Naive thymus-derived CD8-positive, alpha-beta T cell (primary cell): ENCODE results near the gene RNF182. TPM values are rescaled to one million over a fixed set of nuclear protein-coding genes. Genes with fewer than 3 reads are reported as not detected.
"Not testable (repeated sequence)": the region's sequence is repeated elsewhere in the genome, so short reads cannot be mapped to it uniquely, and the experiment has no call there.

ENCODE experiments used
- ATAC-seq, 2 donors: fragments of 150-1000 bp; cut with Tn5 transposase in 1 of 2; sonication (Bioruptor Pico), chemical (Tn5 transposase) in 1 of 2; 1 replicate in 1 of 2; 2 replicates in 1 of 2; pipeline ENCODE4 v1.10.0; 2021; ENCODE audit warnings: mild to moderate bottlenecking in 2 of 2, moderate library complexity in 2 of 2
- POLR2A ChIA-PET: fragments of 350-600 bp; sonication (Branson Sonifier 250); formaldehyde crosslinking; loops from one replicate; lab custom pipeline; 2021; ENCODE audit warnings: antibody characterized with exemption; lab: Charles Lee
- DNase-seq, 10 donors: peaks; one replicate each; pipeline versions ENCODE4 v3.0.0 to v3.0.0-alpha.2; 2020 to 2022
- H3K27ac Mint-ChIP-seq, 10 donors: one replicate each; pipeline ENCODE4 v1.8.0; 2020 to 2022; ENCODE audit warnings: mild to moderate bottlenecking in 10 of 10, mixed read lengths in 10 of 10, moderate library complexity in 4 of 10, inconsistent platforms in 1 of 10
- H3K27me3 Mint-ChIP-seq, 5 donors: one replicate each; pipeline ENCODE4 v1.8.0; 2021 to 2022; ENCODE audit warnings: mixed read lengths in 5 of 5
- H3K36me3 Mint-ChIP-seq, 3 donors: one replicate each; pipeline ENCODE4 v1.8.0; 2020 to 2022; ENCODE audit warnings: mixed read lengths in 3 of 3, mild to moderate bottlenecking in 2 of 3, inconsistent platforms in 1 of 3
- H3K4me1 Mint-ChIP-seq, 4 donors: one replicate each; pipeline ENCODE4 v1.8.0; 2021 to 2022; ENCODE audit warnings: mixed read lengths in 4 of 4
- H3K4me3 Mint-ChIP-seq, 10 donors: one replicate each; pipeline ENCODE4 v1.8.0; 2020 to 2022; ENCODE audit warnings: mild to moderate bottlenecking in 10 of 10, mixed read lengths in 10 of 10, moderate library complexity in 6 of 10, inconsistent platforms in 1 of 10
- H3K9me3 Mint-ChIP-seq, 9 donors: one replicate each; pipeline ENCODE4 v1.8.0; 2020 to 2022; ENCODE audit warnings: mixed read lengths in 9 of 9, mild to moderate bottlenecking in 3 of 9, inconsistent platforms in 1 of 9, moderate library complexity in 1 of 9
- polyA plus RNA-seq, 3 donors: library from polyadenylated mRNA; unstranded; fragments of 300-500 nt; fragmentation: Illumina TruSeq; gene quantifications; one replicate each; pipeline ENCODE4 v1.2.3, GENCODE V29; 2021
- total RNA-seq, 8 experiments: library from RNA in 2 of 8; stranded (reverse) in 2 of 8; gene quantifications; one replicate each; pipeline ENCODE4 v1.2.3 and lab custom pipeline; 2021 to 2026

RNF182 gene
- total and polyA plus RNA-seq, 5 experiments from 2014 or later, result not detected

GRCh38 chr6:13943943-13944342 lies 19.2 kb downstream of the RNF182 start:
- peaks cover 13 to 32% (median 23%) of the 10 kb centered on the region in 5 donors for H3K27me3 Mint-ChIP-seq
- DNase-seq (no peak), ATAC-seq (no peak)
- no peaks in the 10 kb centered on the region for H3K4me1 Mint-ChIP-seq
- H3K36me3 Mint-ChIP-seq, result peaks cover 0 to 25% (median 5%) of the 10 kb centered on the region in 3 donors
- H3K27ac Mint-ChIP-seq, result no peak overlapping the region
- POLR2A ChIA-PET, result no interaction called here
- H3K4me3 Mint-ChIP-seq, result no peak overlapping the region
- H3K9me3 Mint-ChIP-seq, result peaks cover 0 to 33% (median 9%) of the 10 kb centered on the region in 9 donors

- no peak for DNase-seq
- ATAC-seq, result no peak
- Mint-ChIP-seq H3K4me3 (no peak overlapping the region), H3K27ac (no peak overlapping the region), H3K4me1 (no peaks in the 10 kb centered on the region), H3K9me3 (peaks cover 0 to 49% (median 13%) of the 10 kb centered on the region in 9 donors), H3K36me3 (peaks cover 0 to 25% (median 13%) of the 10 kb centered on the region in 3 donors), H3K27me3 (peaks cover 13 to 43% (median 26%) of the 10 kb centered on the region in 5 donors)
- POLR2A ChIA-PET, result no interaction called here
Measured at GRCh38 chr6:13946506-13946905, 21.8 kb downstream of the RNF182 start.

GRCh38 chr6:13947611-13948178 lies 22.9 kb downstream of the RNF182 start:
- POLR2A ChIA-PET, result no interaction called here
- Mint-ChIP-seq H3K27me3 (peaks cover 13 to 38% (median 20%) of the 10 kb centered on the region in 5 donors), H3K36me3 (peaks cover 0 to 24% (median 10%) of the 10 kb centered on the region in 3 donors), H3K4me1 (no peaks in the 10 kb centered on the region), H3K4me3 (no peak overlapping the region), H3K9me3 (peaks cover 0 to 45% (median 10%) of the 10 kb centered on the region in 9 donors), H3K27ac (no peak overlapping the region)
- ATAC-seq (no peak), DNase-seq (no peak)

- Mint-ChIP-seq H3K9me3 (peaks cover 0 to 34% (median 5%) of the 10 kb centered on the region in 9 donors), H3K4me1 (no peaks in the 10 kb centered on the region), H3K27me3 (peaks cover 3 to 29% (median 12%) of the 10 kb centered on the region in 5 donors), H3K27ac (no peak overlapping the region), H3K4me3 (no peak overlapping the region), H3K36me3 (peaks cover 0 to 11% (median 8%) of the 10 kb centered on the region in 3 donors)
- DNase-seq (no peak), ATAC-seq (no peak)
- POLR2A ChIA-PET, result no interaction called here
Measured at GRCh38 chr6:13952101-13952500, 27.3 kb downstream of the RNF182 start.

GRCh38 chr6:13953061-13953705 lies 28.4 kb downstream of the RNF182 start:
- Mint-ChIP-seq H3K4me1 (no peaks in the 10 kb centered on the region), H3K36me3 (peaks cover 0 to 8% (median 6%) of the 10 kb centered on the region in 3 donors), H3K9me3 (peaks cover 0 to 27% (median 5%) of the 10 kb centered on the region in 9 donors), H3K27me3 (peaks cover 3 to 29% (median 12%) of the 10 kb centered on the region in 5 donors), H3K4me3 (no peak overlapping the region), H3K27ac (no peak overlapping the region)
- ATAC-seq (no peak), DNase-seq (no peak)
- POLR2A ChIA-PET, result no interaction called here

GRCh38 chr6:13965582-13966127 lies 40.9 kb downstream of the RNF182 start:
- Mint-ChIP-seq H3K36me3 (peaks cover 0 to 12% (median 3%) of the 10 kb centered on the region in 3 donors), H3K27ac (no peak overlapping the region), H3K4me3 (no peak overlapping the region), H3K27me3 (peaks cover 15 to 32% (median 21%) of the 10 kb centered on the region in 5 donors), H3K4me1 (no peaks in the 10 kb centered on the region), H3K9me3 (peaks cover 0 to 8% (median 6%) of the 10 kb centered on the region in 9 donors)
- ATAC-seq (no peak), DNase-seq (no peak)
- POLR2A ChIA-PET, result no interaction called here

GRCh38 chr6:13971303-13971702 lies 46.6 kb downstream of the RNF182 start:
- ATAC-seq (no peak), DNase-seq (no peak)
- POLR2A ChIA-PET, result no interaction called here
- H3K4me1 Mint-ChIP-seq, result no peaks in the 10 kb centered on the region
- H3K4me3 Mint-ChIP-seq, result no peak overlapping the region
- peaks cover 5 to 44% (median 25%) of the 10 kb centered on the region in 9 donors for H3K9me3 Mint-ChIP-seq
- no peak overlapping the region for H3K27ac Mint-ChIP-seq
- peaks cover 5 to 23% (median 8%) of the 10 kb centered on the region in 3 donors for H3K36me3 Mint-ChIP-seq
- H3K27me3 Mint-ChIP-seq, result peaks cover 7 to 36% (median 13%) of the 10 kb centered on the region in 5 donors

GRCh38 chr6:13972602-13973001 lies 47.9 kb downstream of the RNF182 start:
- H3K27me3 Mint-ChIP-seq, result peaks cover 10 to 48% (median 20%) of the 10 kb centered on the region in 5 donors
- H3K9me3 Mint-ChIP-seq, result peaks cover 5 to 41% (median 25%) of the 10 kb centered on the region in 9 donors
- H3K4me3 Mint-ChIP-seq, POLR2A ChIA-PET, H3K4me1 Mint-ChIP-seq, H3K27ac Mint-ChIP-seq, ATAC-seq, DNase-seq: not testable (repeated sequence)
- H3K36me3 Mint-ChIP-seq, result peaks cover 5 to 23% (median 8%) of the 10 kb centered on the region in 3 donors

GRCh38 chr6:13973422-13973821 lies 48.7 kb downstream of the RNF182 start:
- H3K27ac Mint-ChIP-seq, ATAC-seq, H3K4me3 Mint-ChIP-seq, POLR2A ChIA-PET, DNase-seq, H3K4me1 Mint-ChIP-seq: not testable (repeated sequence)
- peaks cover 5 to 41% (median 25%) of the 10 kb centered on the region in 9 donors for H3K9me3 Mint-ChIP-seq
- H3K27me3 Mint-ChIP-seq, result peaks cover 11 to 56% (median 15%) of the 10 kb centered on the region in 5 donors
- H3K36me3 Mint-ChIP-seq, result peaks cover 5 to 23% (median 8%) of the 10 kb centered on the region in 3 donors

- H3K9me3 Mint-ChIP-seq, result peaks cover 0 to 13% (median 8%) of the 10 kb centered on the region in 9 donors
- no peak for DNase-seq
- H3K4me3 Mint-ChIP-seq, result no peak overlapping the region
- ATAC-seq, result no peak
- H3K27me3 Mint-ChIP-seq, result peaks cover 12 to 60% (median 23%) of the 10 kb centered on the region in 5 donors
- peaks cover 0 to 8% (median 0%) of the 10 kb centered on the region in 3 donors for H3K36me3 Mint-ChIP-seq
- POLR2A ChIA-PET, result no interaction called here
- H3K4me1 Mint-ChIP-seq, result no peaks in the 10 kb centered on the region
- H3K27ac Mint-ChIP-seq, result no peak overlapping the region
Measured at GRCh38 chr6:13978102-13978640, 53.4 kb downstream of the RNF182 start.

GRCh38 chr6:13978787-13979186 lies 54.0 kb downstream of the RNF182 start:
- peaks cover 0 to 7% (median 2%) of the 10 kb centered on the region in 9 donors for H3K9me3 Mint-ChIP-seq
- H3K27me3 Mint-ChIP-seq, result peaks cover 14 to 66% (median 29%) of the 10 kb centered on the region in 5 donors
- DNase-seq (no peak), ATAC-seq (no peak)
- H3K36me3 Mint-ChIP-seq, result peaks cover 0 to 1% (median 0%) of the 10 kb centered on the region in 3 donors
- H3K27ac Mint-ChIP-seq, result no peak overlapping the region
- POLR2A ChIA-PET, result no interaction called here
- H3K4me3 Mint-ChIP-seq, result no peak overlapping the region
- no peaks in the 10 kb centered on the region for H3K4me1 Mint-ChIP-seq

GRCh38 chr6:13979284-13980171 lies 54.8 kb downstream of the RNF182 start:
- DNase-seq, result no peak
- H3K4me3 Mint-ChIP-seq, result no peak overlapping the region
- H3K27ac Mint-ChIP-seq, result no peak overlapping the region
- no peaks in the 10 kb centered on the region for H3K4me1 Mint-ChIP-seq
- POLR2A ChIA-PET, result no interaction called here
- peaks cover 0 to 4% (median 0%) of the 10 kb centered on the region in 9 donors for H3K9me3 Mint-ChIP-seq
- H3K36me3 Mint-ChIP-seq, result no peaks in the 10 kb centered on the region
- H3K27me3 Mint-ChIP-seq, result peaks cover 16 to 72% (median 32%) of the 10 kb centered on the region in 5 donors
- ATAC-seq, result no peak
